Measurements from ENCODE around the gene CBY3.
"Not testable (repeated sequence)": the region's sequence is repeated elsewhere in the genome, so short reads cannot be mapped to it uniquely, and the experiment has no call there.

CBY3 gene

DNA sequence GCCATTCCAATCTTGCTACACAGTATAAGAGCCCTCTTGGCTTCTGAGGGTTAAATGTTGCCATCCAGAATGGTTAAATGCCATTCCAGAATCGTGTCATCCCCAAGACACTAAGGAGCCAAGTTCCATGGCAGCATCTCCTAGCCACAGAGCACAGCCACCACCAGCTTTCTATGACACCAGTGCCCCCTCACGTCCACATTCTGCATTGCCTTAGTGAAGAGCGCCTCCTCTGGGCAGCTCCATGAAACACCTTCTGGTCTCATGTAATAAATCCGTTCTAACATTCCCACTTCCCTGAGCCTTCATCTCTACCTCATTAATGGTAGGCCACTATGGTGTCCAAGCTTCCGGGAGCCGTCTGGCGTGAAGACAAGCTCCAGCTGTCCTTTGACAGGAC is 12.4 kb downstream of the CBY3 start:
- DNase-seq: peak; percentile 62

DNA sequence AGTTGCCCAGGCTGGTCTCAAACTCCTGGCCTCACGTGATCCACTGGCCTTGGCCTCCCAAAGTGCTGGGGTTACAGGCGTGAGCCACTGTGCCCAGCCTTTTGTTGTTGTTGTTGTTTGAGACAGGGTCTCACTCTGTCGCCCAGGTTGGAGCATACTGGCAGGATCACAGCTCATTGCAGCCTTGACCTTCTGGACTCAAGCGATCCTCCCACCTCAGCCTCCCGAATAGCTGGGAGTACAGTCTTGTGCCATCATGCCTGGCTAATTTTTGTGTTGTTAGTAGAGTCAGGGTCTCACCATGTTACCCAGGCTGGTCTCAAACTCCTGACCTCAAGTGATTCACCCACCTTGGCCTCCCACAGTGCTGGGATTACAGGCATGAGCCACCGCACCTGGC is 19.2 kb downstream of the CBY3 start:
- DNase-seq: not testable (repeated sequence)

DNA sequence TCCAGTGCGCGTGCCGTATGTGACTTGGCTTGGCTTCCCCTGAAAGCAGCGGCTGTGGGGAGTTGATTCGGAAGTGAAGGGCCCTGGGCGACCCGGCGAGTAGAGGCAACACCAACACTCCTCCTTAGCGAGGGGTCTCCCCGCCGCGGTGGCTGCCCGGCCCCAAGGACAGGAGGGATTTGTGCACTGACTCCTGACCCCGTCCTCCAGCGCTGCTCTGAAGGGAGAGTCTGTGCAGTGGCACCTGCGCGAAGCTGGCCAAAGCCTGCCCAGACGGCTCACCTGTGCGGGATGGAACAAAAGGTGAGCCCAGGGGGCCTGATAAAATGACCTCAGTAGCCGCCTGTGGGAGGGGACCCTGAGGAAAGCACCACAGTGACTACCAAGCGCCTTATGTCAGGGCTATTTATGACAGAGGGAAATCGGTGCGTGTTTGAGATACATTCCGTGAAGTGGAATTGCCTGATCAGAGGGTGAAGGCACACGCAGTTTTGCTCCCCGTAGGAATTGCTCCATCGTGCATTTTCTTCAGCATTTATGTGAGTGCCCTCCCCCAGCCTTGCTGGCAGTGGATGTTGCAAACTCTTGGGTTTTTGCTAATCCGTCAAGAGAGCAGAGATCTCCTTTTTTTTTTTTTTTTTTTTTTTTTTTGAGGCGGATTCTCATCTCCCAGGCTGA is 22.5 kb downstream of the CBY3 start:
- DNase-seq: not testable (repeated sequence)

DNA sequence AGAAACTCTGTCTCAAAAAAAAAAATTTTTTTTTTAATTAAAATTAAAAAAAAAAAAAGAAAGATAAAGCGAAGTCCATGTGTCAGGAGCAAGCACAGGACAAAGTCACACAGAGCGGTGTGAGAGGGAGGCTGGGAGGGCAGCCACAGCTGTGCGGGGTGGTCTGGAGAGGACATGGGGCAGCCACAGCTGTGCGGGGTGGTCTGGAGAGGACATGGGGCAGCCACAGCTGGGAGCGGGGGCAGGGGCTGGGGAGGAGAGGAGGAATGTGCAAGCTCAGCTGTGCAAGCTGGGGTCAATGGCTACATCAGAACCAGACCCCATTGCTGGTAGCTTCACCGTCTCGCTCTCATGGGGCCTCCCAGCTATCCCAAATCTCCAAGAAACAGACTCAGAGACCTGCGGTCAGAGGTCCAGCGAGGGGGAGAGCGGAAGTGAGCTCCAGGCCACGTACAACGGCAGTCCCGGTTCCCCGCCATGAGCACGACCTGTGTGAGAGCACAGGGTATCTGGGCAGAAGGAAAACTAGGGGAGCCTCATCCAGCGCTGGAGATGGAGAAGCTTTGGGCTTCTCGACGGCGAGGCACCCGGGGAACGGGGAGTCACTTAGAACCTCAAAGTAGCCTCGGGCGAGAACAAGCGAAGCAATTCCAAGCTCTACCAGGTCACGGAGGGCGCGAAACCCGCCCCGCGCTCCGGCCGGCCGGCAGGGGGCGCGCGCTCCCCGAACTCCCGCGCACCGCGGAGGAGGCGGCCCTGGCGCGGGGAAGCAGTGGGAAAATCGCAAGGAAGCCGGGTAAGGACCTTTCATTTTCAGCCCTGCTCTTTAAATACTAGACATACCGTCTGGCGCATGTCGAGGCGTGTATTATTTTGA is 23.3 kb downstream of the CBY3 start:
- DNase-seq: peak; percentile 15

DNA sequence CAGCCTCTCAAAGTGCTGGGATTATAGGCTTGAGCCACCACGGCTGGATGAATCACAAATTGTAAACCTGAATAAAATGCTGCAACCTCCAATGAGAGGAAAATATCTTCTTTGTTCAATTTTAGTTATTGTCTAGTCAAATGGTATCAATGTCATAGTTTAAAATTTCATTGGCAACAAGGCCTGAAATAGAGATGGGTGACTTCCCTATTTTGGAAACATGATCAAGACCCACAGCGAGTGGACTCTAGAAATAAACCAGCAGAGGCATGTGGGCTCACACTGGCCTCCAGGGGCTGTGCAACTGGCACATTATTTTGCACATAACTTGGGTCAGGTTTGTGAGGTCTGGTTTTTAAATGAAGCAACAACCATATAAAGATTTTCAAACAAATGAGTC is 27.7 kb downstream of the CBY3 start:
- DNase-seq: not testable (repeated sequence)

DNA sequence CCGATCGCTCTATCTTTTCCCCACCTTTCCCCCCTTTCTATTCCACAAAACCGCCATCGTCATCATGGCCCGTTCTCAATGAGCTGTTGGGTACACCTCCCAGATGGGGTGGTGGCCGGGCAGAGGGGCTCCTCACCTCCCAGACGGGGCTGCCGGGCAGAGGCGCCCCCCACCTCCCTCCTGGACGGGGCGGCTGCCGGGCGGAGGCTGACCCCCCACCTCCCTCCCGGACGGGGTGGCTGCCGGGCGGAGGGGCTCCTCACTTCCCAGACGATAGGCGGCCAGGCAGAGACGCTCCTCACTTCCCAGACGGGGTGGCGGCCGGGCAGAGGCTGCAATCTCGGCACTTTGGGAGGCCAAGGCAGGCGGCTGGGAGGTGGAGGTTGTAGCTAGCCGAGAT is 30.6 kb downstream of the CBY3 start:
- not testable (repeated sequence) for DNase-seq

GRCh38 chr5:179649166-179649703 is 31.6 kb downstream of the CBY3 start:
- DNase-seq: not testable (repeated sequence)

DNA sequence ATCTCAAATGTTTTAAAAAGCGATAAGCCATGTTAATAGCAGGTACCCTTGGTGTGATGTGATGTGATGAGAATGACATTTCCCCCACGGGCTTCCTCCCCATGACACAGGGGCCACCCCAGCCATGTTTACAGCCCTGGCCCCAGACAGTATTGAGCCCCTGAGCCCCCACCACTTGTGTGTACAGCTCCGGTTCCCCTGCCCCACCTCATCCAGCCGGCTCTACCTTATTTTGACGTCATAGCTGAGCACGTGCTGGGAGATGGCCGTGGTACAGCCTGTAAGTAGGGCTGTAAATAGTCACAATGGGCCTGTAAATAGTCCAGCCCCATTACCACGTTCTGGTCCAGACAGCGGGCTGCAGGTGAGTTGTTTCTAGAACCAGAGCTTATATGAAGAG is 32.4 kb downstream of the CBY3 start:
- no peak for DNase-seq

GRCh38 chr5:179644766-179645165 is 36.1 kb downstream of the CBY3 start:
- not testable (repeated sequence) for DNase-seq

- DNase-seq: not testable (repeated sequence)
These were observed 37.5 kb downstream of the CBY3 start for GRCh38 chr5:179643141-179643920.

GRCh38 chr5:179642626-179643025 is 38.2 kb downstream of the CBY3 start:
- DNase-seq: not testable (repeated sequence)

DNA sequence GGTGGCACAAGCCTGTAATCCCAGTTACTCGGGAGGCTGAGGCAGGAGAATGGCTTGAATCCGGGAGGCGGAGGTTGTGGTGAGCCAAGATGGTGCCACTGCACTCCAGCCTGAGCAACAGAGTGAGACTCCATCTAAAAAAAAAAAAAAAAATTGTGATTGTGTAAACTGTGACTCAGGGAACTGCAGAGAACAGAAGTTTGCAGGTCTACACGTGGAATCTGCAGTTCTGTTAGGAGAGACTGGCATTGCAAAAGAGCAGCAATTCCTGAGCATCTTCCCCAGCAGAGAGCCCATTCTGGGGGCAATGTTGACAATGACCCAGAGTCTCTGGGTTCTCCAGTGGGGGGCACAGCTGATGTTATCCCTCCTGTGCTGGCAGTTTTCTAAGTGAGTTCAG is 39.1 kb downstream of the CBY3 start:
- DNase-seq: not testable (repeated sequence)

DNA sequence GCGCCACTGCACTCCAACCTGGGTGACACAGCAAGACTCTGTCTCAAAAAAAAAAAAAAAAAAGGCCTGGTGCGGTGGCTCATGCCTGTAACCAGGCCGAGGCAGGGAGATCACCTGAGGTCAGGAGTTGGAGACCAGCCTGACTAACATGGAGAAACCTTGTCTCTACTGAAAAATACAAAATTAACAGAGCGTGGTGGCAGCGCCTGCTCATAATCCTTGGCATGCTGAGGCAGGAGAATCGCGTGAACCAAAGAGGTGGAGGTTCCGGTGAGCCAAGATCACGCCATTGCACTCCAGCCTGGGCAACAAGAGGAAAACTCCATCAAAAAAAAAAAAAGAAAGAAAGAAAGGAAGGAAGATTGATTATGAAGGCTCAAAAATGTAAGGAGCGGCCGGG is 41.5 kb downstream of the CBY3 start:
- not testable (repeated sequence) for DNase-seq

DNA sequence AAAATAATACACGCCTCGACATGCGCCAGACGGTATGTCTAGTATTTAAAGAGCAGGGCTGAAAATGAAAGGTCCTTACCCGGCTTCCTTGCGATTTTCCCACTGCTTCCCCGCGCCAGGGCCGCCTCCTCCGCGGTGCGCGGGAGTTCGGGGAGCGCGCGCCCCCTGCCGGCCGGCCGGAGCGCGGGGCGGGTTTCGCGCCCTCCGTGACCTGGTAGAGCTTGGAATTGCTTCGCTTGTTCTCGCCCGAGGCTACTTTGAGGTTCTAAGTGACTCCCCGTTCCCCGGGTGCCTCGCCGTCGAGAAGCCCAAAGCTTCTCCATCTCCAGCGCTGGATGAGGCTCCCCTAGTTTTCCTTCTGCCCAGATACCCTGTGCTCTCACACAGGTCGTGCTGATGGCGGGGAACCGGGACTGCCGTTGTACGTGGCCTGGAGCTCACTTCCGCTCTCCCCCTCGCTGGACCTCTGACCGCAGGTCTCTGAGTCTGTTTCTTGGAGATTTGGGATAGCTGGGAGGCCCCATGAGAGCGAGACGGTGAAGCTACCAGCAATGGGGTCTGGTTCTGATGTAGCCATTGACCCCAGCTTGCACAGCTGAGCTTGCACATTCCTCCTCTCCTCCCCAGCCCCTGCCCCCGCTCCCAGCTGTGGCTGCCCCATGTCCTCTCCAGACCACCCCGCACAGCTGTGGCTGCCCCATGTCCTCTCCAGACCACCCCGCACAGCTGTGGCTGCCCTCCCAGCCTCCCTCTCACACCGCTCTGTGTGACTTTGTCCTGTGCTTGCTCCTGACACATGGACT is 46.3 kb downstream of the CBY3 start:
- DNase-seq: not testable (repeated sequence)

- not testable (repeated sequence) for DNase-seq
These were observed 47.1 kb downstream of the CBY3 start for GRCh38 chr5:179633501-179634369.
